Chondrocyte (in vitro differentiated cells): Measurements from ENCODE around the gene CDH11. TPM values are rescaled to one million over a fixed set of nuclear protein-coding genes. Genes with fewer than 3 reads are reported as not detected.
A peak's percentile ranks its signal among the peaks of the same experiment; 100 is the strongest.

Source experiments
- DNase-seq: peaks from one replicate; pipeline ENCODE4 v3.0.0; 2021; ENCODE audit warnings: mixed read lengths, low spot score
- H3K27ac Mint-ChIP-seq: one replicate; pipeline ENCODE4 v1.8.0; 2021; ENCODE audit warnings: mild to moderate bottlenecking, moderate library complexity, mixed read lengths; ENCODE audit not compliant: unreplicated experiment
- H3K27me3 Mint-ChIP-seq: 2 replicates; pipeline ENCODE4 v1.8.0; 2021; ENCODE audit warnings: low read depth, mixed read lengths
- H3K36me3 Mint-ChIP-seq: 2 replicates; pipeline ENCODE4 v1.8.0; 2021; ENCODE audit warnings: low read depth, mixed read lengths
- H3K4me1 Mint-ChIP-seq: 2 replicates; pipeline ENCODE4 v1.8.0; 2021; ENCODE audit warnings: low read depth, mild to moderate bottlenecking, mixed read lengths
- H3K4me3 Mint-ChIP-seq: one replicate; pipeline ENCODE4 v1.8.0; 2021; ENCODE audit warnings: mild to moderate bottlenecking, moderate library complexity, mixed read lengths; ENCODE audit not compliant: unreplicated experiment
- H3K9me3 Mint-ChIP-seq: 2 replicates; pipeline ENCODE4 v1.8.0; 2021; ENCODE audit warnings: low read depth, mixed read lengths
- total RNA-seq: library from RNA; stranded (reverse); gene quantifications from 3 replicates; pipeline ENCODE4 v1.2.1, GENCODE V29; 2021
- TF ChIP-seq, protein P1 (sequence below): fragments of 200-600 bp; sonication (generic); IDR thresholded peaks from 2 replicates; pipeline ENCODE4 v1.5.0; 2021; ENCODE audit warnings: antibody characterized with exemption, mild to moderate bottlenecking, moderate library complexity

The CDH11 gene
- total RNA-seq, 1 donor from 2014 or later, result 936 TPM

DNA sequence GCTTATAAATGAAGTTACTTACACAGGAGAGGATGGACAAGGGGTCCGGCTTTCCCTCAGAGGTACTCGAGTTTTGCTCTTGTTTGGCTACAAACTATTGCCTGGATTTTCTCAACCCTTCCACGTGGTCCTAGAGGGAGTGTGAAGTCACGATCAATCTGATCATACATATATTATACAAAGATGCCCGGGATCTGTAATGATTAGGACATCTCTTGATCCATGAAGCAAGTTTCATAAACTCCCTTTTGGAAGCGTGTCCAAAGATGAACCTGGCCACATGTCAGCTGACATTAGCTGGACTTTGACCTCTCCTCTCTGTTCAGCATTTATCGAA lies 2.3 kb upstream of the CDH11 start:
- Mint-ChIP-seq H3K4me3 (peak overlapping the region; percentile 88), H3K27ac (peak overlapping the region; percentile 88), H3K27me3 (no peaks in the 10 kb centered on the region), H3K36me3 (peaks cover 3% of the 10 kb centered on the region), H3K9me3 (peaks cover 3% of the 10 kb centered on the region), H3K4me1 (peaks cover 31% of the 10 kb centered on the region)
- DNase-seq, result no peak
- TF ChIP-seq, protein P1, sequence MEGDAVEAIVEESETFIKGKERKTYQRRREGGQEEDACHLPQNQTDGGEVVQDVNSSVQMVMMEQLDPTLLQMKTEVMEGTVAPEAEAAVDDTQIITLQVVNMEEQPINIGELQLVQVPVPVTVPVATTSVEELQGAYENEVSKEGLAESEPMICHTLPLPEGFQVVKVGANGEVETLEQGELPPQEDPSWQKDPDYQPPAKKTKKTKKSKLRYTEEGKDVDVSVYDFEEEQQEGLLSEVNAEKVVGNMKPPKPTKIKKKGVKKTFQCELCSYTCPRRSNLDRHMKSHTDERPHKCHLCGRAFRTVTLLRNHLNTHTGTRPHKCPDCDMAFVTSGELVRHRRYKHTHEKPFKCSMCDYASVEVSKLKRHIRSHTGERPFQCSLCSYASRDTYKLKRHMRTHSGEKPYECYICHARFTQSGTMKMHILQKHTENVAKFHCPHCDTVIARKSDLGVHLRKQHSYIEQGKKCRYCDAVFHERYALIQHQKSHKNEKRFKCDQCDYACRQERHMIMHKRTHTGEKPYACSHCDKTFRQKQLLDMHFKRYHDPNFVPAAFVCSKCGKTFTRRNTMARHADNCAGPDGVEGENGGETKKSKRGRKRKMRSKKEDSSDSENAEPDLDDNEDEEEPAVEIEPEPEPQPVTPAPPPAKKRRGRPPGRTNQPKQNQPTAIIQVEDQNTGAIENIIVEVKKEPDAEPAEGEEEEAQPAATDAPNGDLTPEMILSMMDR, result no peak

DNA sequence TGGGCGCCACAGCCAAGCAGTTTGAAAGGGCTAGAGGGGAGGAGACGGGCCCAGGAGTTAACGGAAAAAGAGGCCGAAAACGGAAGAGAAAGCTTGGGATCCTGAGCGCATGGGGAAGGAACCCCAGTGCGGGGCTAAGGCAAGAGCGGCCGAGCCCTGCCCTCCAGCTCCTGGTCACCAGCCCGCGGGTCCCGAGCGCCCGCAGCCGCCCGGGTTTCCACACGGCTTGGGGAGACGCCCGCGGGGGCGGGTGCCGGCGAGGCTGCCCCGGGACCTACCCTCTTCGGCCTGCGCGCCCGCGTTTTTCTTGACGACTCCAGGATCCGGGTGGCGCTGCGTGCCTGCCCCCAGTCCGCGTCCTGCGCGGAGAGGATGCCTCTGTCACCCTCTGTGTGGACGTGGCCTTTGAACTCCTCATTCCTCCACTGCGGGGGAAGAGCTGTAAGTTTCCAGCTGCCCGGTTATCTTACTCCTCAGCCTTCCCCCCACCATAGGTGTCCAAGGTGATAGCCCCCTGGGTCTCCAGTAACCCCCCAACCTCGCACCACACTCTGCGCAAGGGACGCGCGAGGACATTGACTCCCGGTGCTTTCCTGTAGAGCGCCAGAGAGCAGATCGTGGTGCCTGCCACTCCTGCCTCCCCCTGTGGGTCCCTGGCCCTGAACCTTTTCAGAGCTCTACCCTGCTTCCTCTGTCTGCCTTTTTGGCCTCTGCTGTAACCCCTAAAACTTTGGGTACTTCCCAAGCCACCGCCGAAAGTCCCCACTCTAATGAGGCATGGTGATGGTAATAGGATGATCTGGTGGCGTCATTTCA lies 1.7 kb upstream of the CDH11 start:
- TF ChIP-seq, protein P1, result no peak
- peak overlapping the region; percentile 88 for H3K4me3 Mint-ChIP-seq
- peaks cover 3% of the 10 kb centered on the region for H3K36me3 Mint-ChIP-seq
- peaks cover 3% of the 10 kb centered on the region for H3K9me3 Mint-ChIP-seq
- DNase-seq, result peak; percentile 93
- H3K4me1 Mint-ChIP-seq, result peaks cover 37% of the 10 kb centered on the region
- H3K27me3 Mint-ChIP-seq, result no peaks in the 10 kb centered on the region
- H3K27ac Mint-ChIP-seq, result peak overlapping the region; percentile 96

DNA sequence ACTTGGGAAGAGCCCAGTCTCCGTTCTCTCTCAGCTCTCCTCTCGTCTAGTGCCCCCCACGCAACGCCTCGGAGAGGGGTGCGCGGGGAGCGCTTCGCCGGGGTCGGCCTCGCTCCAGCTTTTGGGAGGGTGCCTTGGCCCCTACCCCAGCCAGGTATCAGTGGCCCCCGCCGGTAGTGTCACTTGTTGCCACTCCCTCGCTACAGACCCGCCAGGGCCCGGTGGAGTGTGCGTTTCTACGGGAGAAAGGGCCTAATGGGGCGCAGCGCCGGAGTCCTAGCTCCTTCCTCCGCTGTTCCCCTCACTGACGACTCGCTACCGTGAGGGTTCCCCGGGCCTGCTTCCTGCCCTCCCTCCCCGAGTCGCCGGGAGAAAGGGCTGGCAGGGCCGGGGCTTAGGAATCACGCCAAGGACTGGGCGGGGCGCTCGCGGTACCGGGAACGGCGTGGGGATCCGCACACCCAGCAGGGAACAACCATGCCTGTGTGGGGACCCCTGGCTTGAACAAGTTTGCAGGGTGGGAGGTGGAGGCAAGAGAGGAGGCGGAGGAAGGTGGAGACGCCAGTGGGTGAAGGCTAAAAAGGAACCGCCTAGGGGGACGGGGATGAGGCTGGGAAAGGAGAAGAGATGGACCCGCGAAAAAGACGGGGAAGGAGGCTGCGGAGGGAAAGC lies 997 bp upstream of the CDH11 start:
- Mint-ChIP-seq H3K9me3 (peaks cover 3% of the 10 kb centered on the region), H3K27me3 (no peaks in the 10 kb centered on the region), H3K4me3 (peak overlapping the region; percentile 88), H3K4me1 (peaks cover 43% of the 10 kb centered on the region), H3K27ac (peak overlapping the region; percentile 96), H3K36me3 (peaks cover 6% of the 10 kb centered on the region)
- DNase-seq, result peak; percentile 94
- TF ChIP-seq, protein P1, result no peak

DNA sequence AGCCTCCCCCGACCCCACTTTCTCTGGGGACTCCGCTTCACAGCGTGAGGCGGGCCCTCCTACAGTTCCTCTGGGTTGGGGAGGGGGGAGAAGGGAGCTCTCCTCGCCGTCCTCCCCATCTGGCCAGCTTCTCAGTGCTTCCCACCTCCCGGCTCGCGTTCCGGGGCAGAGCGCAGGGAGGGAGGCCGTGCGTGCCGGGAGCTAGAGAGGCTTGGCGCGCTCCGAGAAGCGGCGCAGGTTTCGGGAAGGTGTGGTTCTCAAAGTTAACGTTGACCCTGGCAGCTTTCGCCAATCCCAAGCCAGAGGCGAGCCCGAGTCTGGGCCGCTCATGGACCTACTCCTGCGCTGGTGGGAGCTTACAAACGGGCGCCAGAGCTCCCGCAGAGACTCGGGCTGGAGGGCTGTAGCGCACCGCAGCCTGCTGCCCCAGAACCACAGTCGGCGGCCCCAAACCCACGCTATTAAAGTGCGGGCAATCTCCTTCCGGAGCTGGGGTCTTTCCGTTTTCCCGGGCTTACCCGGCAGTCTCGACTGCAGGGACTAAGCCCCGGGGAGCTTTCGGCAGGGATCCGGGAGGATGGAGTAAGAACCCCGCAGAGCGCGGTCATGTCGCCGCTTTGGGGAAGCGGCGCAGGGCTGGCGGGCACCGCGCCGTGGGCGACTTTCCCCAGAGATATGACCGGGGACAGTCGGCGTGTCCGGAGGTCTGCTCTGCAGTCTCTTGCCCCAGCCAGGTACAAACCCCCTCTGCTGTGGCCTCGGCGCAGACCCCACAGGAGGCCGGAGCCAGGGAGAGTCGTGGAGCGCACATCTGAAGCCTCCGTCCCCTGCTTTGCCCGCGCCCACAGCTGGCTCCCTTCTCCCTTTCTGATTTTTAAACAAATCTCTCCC lies 787 bp downstream of the CDH11 start:
- Mint-ChIP-seq H3K27ac (peak overlapping the region; percentile 98), H3K9me3 (no peaks in the 10 kb centered on the region), H3K27me3 (no peaks in the 10 kb centered on the region), H3K4me1 (peaks cover 60% of the 10 kb centered on the region), H3K36me3 (peaks cover 17% of the 10 kb centered on the region), H3K4me3 (peak overlapping the region; percentile 95)
- TF ChIP-seq, protein P1, result no peak
- peak; percentile 87 for DNase-seq

DNA sequence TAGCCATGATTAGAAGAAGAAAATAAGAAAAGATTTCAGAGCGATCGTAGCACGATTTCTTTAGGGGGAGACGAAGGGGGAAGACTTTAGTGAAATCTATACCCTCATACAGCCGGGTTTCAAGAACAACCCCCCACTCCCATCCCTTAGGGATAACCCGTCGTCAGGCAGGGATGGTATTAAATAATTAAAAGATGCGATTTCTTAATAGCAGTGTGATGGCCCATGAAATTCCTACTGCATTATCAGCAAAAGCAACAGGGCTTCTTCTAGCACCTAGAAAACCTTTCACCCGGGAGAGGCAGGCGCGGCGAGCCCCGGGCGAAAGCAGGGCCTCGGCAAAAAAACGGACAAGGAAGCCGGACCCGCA lies 1.4 kb downstream of the CDH11 start:
- Mint-ChIP-seq H3K27ac (peak overlapping the region; percentile 98), H3K27me3 (no peaks in the 10 kb centered on the region), H3K36me3 (peaks cover 17% of the 10 kb centered on the region), H3K4me1 (peaks cover 59% of the 10 kb centered on the region), H3K9me3 (no peaks in the 10 kb centered on the region), H3K4me3 (peak overlapping the region; percentile 95)
- no peak for DNase-seq
- TF ChIP-seq, protein P1, result no peak
